ENCODE results near the gene TNFAIP1.

The TNFAIP1 gene

GRCh38 chr17:28345419-28346198 lies 10.0 kb downstream of the TNFAIP1 start:
- DNase-seq (ENCODE audit: low spot score) = no peak

- DNase-seq (ENCODE audit: low spot score) = no peak
Observed at GRCh38 chr17:28346199-28346580, 10.6 kb downstream of the TNFAIP1 start.

DNA sequence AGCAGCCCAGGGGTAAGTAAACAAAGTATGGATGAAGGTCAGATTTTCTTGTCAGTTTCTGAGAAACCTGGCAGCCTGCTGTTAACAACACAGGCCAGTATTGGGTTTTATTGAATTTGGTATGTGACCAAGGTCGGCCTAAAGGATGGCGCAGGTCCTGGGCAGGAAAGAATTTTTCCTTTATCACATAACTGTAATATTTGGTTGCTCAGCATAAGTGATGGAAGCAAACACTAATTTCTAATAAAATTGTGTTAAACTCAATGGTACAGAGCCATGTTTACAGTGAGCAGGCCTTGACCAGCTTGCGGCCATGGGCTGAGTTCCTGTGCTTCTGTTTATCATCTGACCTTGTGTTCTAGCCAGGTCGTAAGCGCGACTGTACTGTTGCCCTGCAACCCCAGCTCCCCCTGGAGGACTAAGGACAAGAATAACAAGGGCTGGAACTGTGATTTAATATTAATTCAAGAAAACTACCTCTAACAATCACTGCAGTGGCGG lies 11.2 kb downstream of the TNFAIP1 start:
- DNase-seq (ENCODE audit: low spot score) = no peak

- peak; percentile 46 for DNase-seq (ENCODE audit: low spot score)
Observed at GRCh38 chr17:28347261-28347891, 11.8 kb downstream of the TNFAIP1 start.

DNA sequence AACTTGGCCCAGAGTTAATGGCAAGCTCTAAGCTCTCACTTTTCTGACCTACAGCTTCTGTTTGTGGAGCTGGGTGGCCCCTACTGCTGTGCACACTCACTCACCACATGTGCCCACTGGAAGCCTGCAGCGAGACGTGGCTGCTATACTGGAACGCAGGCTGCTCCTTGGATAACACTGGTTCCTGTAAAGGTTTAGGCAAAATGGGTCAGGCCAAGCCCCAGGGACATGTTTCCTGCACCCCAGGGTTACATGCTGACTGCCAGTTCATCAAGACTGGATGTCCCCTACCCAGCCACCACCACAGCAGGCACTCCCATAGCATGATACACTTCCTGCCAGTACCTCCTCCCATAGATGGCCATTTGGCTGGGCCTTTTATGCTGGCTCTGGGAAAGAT lies 13.4 kb downstream of the TNFAIP1 start:
- no peak for DNase-seq (ENCODE audit: low spot score)

- no peak for DNase-seq (ENCODE audit: low spot score)
Observed at GRCh38 chr17:28350271-28350670, 14.7 kb downstream of the TNFAIP1 start.

DNA sequence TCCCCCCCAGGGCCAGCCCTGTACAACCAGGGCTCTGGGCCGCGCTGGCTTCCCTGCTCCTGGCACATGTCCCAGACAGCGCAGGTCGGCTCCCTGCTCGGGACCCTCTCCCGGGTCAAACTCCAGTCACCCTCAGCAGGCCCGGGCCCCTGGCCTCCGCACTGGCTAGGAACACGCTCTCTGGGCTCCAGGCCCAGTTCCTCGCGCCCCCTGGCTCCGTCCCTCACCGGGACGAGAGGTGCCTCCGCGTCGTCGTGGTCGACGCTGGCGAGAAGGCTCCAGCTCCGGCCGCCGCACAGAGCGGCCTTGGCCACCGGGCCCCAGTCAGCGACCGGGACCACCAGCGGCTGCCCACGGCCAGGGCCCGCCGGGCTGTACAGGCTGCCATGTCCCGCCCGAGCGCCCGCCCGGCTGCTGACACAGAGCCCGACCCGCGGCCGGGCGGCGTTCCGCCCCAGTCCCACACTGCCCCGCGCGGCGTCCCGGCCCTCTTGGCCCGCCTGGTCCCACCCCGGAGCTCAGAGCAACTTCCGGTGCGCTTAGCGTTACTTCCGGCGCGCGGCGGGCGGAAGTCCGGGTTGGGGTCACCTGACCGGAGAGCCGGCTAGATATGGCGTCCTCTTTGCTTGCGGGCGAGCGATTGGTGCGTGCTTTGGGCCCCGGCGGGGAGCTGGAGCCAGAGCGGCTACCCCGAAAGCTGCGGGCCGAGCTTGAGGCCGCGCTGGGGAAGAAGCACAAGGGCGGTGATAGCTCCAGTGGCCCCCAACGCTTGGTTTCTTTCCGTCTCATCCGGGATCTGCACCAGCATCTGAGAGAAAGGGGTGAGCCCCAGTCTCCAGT lies 21.7 kb downstream of the TNFAIP1 start, which contains the start of gene POLDIP2:
Gene POLDIP2 (minus strand): TSS at position 467 of the 840 bp plus-strand sequence. CDS start 79 bp downstream, at position 388.
- DNase-seq (ENCODE audit: low spot score) = peak; percentile 95

DNA sequence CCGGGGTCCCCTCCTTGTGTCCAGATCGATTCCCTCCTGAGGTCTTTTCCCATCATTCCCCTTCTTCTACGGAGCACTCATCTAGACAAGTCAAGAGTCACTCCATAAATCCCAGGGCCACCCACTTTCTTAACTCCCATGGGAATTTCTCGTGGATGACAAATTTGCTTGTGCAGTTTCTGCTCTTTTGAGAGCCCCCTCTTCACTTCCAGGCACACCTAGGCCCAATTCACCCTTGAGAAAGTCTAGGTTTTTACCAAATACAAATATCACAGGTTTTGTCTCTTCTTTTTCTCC lies 22.3 kb downstream of the TNFAIP1 start:
- DNase-seq (ENCODE audit: low spot score) = no peak

DNA sequence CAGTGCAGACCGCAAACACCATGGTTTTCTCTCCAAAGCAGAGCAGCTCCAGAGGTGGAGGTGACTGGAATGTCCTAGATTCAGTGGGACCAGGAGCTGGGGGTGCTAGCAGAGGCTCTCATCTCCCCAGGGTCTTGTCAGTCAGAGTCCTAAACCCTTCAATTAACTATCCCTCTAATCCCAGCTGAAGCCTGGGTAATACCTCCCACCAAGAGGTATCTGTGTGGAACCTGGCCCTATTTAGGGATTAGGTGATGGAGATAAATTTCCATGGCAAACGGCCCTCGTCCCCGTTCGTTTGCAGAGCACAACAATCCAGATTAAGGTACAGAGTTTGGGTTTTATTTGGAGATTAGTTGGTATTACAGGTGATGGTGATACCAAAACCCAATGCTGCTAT lies 27.6 kb downstream of the TNFAIP1 start:
- DNase-seq (ENCODE audit: low spot score) = no peak

- DNase-seq (ENCODE audit: low spot score) = no peak
Observed at GRCh38 chr17:28363776-28364650, 28.5 kb downstream of the TNFAIP1 start.

DNA sequence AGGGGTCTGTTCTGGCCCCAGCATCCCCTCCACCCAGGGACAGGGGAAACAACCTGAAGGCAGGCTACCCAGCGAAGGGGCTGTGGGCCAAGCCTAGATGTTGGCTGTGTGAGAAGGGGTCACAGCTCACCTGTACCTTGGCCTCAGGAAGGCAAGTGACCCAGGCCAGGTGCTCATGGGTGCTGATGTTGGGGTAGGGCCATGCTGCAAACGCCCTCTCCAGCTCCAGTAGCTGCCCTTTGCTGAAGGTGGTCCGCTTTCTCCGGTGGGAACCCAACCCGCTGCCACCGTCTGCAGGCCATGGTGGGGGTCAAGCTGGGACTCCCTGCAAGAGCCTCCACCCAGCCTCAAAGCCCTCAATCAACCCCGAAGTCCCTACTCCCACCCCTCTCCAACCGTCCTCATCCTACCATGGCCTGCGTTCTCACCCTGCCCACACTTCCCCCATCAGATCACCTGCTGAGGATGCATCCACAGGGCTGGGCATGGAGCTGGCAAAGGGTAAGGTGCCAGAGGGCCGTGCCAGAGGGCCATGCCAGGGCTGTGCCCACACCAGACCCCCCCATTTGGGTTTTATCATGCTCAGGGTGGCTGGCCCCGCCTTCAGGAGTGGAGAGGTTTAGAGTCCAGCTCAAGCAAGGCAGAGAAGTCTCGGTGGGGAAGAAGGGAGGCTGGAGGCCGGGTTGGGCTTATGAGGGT lies 29.3 kb downstream of the TNFAIP1 start, which contains the start of gene SEBOX:
Gene SEBOX (minus strand): TSS at position 535 of the 699 bp plus-strand sequence. CDS start 48 bp downstream, at position 487.
- DNase-seq (ENCODE audit: low spot score) = no peak

DNA sequence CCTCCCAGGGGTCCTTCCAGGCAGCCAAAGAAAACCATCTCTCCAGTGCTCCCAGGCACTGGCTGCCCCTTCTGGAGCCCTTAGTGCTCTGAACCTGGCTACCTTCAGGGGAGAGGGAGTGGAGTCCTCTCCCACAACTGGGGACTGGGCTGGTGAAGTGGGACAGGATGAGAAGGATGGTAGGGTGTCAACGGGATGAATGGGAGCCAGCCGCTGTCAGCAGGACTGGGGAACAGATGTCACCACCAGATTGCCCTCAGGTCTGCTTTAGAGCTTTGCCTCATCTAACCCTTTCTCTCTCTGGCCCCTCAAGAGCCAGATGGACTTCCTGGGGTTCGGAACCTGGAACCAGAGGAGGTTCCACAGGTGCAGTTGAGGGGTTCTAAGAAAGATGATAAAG lies 29.9 kb downstream of the TNFAIP1 start:
- DNase-seq (ENCODE audit: low spot score) = no peak

- no peak for DNase-seq (ENCODE audit: low spot score)
Observed at GRCh38 chr17:28366605-28367004, 31.0 kb downstream of the TNFAIP1 start.

GRCh38 chr17:28367641-28368305 lies 32.2 kb downstream of the TNFAIP1 start:
- no peak for DNase-seq (ENCODE audit: low spot score)

DNA sequence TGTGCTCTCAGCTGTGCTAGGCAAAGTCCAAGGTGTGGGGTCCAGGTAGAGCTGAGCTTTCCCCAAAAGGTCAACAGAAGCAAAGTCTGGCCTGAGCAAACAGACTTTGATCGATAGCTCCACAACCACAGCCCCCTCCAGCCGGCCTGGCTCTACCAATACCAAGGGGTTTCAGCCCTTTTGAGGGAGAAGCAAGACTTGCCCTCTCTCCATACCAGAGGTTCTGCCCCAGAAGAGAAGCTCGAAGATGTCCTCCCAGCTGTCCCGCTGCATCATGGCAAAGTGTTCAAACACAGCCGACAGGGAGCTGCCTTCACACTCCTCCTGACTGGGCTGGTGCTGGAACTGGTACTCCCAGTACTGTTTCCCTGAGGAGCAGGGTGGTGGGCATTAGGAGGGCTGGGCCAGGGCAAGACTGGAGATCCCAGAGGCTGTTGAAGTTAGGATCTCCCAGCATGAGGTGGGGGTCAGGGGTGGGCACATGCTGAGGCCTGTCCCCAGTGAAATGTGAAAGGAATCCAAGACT lies 32.8 kb downstream of the TNFAIP1 start:
- DNase-seq (ENCODE audit: low spot score) = no peak

- DNase-seq (ENCODE audit: low spot score) = no peak
Observed at GRCh38 chr17:28368915-28369683, 33.5 kb downstream of the TNFAIP1 start.

DNA sequence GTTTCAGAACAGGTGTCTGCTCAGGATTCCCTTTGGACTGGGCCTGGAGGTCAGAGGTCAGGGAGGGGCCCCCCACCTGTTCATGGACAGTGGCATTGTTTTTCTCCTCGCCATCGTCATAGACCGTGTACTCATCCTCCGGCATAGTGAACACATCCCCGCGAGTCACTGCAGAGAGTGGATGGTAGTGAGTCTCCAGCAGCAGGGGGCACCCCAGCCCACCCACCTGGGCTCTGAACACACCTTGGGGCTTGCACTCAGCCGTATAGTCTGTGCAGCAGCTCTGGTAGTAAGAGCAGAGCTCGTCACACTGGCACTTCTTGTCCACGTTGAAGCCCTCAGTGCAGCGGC lies 34.1 kb downstream of the TNFAIP1 start:
- DNase-seq (ENCODE audit: low spot score) = no peak

DNA sequence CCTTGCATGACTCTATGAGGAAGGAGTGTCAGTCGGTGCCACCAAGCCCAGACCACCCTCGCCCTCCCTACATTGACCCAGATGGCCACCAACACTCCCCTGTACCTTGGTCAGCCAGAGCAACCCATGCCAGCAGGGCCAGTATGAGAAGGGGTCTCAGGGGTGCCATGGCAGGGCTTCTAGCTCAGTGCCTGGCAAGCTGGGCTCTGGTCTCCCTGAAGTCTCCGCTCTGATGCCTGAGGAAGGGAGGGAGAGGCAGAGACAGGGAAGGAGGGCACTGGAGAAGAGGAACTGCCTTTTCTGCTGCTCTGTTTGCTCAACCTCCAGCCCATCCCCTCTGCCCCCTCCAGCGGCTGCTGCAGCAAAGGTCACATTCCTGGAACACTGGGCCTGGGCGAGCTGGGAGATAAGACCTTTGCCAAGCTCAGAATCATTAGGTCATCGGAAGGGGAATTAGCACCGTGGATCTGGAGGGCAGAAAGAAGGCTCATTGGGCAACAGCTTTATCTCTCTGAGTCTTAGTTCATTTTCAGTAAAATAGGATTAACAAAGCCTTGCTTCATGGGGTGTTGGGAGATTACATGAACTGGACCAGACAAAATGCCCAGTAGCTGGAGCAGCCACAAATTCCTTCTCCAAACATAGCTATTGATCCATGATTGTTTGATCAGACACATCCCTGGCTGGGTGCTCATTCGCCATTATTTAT lies 34.6 kb downstream of the TNFAIP1 start, which contains the start of gene VTN:
Gene VTN (minus strand): TSS at position 273 of the 709 bp plus-strand sequence. CDS start 104 bp downstream, at position 169.
- DNase-seq (ENCODE audit: low spot score) = no peak

GRCh38 chr17:28370744-28371103 lies 35.2 kb downstream of the TNFAIP1 start:
- DNase-seq (ENCODE audit: low spot score) = no peak
